Esophagus squamous epithelium (tissue), 4 donors: Measurements from ENCODE around the gene SECISBP2.

Source experiments
- POLR2A ChIP-seq, 4 donors: fragments of 450-650 bp; IDR thresholded peaks; one replicate each; pipeline ENCODE4 v1.6.1; 2017; ENCODE audit warnings: antibody characterized with exemption in 4 of 4, mild to moderate bottlenecking in 4 of 4, moderate library complexity in 3 of 4
- TF ChIP-seq, protein P1 (sequence below), 6 experiments: fragments of 450-650 bp in 4 of 6; fragments of 200-600 bp in 2 of 6; sonication (generic) in 2 of 6; IDR thresholded peaks; one replicate each; pipeline ENCODE4 v1.5.1; 2016 to 2019; ENCODE audit warnings: antibody characterized with exemption in 6 of 6, mild to moderate bottlenecking in 4 of 6, moderate library complexity in 4 of 6

DNA sequence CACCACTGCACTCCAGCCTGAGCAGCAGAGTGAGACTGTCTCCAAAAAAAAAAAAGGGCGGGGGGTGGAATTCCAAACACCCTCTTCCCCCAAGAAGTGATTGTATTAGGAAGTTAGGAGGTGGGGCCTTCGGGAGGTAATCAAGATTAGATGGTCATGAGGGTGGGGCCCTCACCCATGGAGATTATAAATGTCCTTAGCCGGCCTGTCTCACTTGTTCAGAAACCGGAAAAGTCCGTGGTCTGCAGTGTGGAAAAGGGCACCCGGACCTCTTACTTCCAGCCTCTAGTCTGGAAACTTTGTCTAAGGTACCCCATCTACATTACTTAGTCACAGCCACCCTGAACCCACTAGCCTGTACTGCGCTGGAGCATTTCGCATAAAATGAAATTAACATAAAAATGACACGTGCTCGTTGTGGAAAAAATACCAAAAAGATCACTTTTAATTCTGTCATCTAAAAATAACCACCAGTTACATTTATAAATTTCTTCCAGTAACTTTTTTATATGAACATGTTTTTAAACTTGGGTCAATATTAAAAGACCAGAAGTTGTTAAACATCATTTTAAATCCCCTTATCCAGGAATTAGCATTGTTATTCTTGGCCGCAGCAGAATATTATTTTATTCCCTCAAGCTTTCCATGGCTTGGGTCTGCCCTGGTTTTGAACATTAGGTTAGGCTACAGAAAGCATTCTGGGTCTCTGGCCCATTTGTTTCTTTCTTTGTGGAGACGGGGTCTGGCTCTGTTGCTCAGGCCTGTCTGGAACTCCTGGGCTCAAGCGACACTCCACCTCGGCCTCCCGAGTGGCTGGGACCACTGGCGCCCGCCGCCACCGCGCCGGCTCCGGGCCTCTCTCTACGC lies 8.5 kb upstream of the SECISBP2 start:
- TF ChIP-seq, protein P1, sequence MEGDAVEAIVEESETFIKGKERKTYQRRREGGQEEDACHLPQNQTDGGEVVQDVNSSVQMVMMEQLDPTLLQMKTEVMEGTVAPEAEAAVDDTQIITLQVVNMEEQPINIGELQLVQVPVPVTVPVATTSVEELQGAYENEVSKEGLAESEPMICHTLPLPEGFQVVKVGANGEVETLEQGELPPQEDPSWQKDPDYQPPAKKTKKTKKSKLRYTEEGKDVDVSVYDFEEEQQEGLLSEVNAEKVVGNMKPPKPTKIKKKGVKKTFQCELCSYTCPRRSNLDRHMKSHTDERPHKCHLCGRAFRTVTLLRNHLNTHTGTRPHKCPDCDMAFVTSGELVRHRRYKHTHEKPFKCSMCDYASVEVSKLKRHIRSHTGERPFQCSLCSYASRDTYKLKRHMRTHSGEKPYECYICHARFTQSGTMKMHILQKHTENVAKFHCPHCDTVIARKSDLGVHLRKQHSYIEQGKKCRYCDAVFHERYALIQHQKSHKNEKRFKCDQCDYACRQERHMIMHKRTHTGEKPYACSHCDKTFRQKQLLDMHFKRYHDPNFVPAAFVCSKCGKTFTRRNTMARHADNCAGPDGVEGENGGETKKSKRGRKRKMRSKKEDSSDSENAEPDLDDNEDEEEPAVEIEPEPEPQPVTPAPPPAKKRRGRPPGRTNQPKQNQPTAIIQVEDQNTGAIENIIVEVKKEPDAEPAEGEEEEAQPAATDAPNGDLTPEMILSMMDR (IDR thresholded peaks at IDR 0.05), result no peak
- TF ChIP-seq POLR2A (IDR thresholded peaks at IDR 0.05), result no peak
